H1 (cell line): ENCODE measurements around the gene NOX5.

Experiments
- EGR1 ChIP-seq: IDR thresholded peaks from 2 replicates; pipeline ENCODE4 v1.6.1; 2011; ENCODE audit warnings: low read depth, low read length, borderline replicate concordance
- NRF1 ChIP-seq: IDR thresholded peaks from 2 replicates; pipeline ENCODE4 v1.6.1; 2011; ENCODE audit warnings: mild to moderate bottlenecking, low read depth, low read length, improper control_type of control experiment
- PHF8 ChIP-seq: fragments of 200-600 bp; sonication (generic); conservative IDR thresholded peaks from 2 replicates; pipeline ENCODE4 v1.7.1; 2012; ENCODE audit warnings: low read depth, mild to moderate bottlenecking, inconsistent platforms, low read length, moderate library complexity
- POLR2A ChIP-seq, 2 experiments: IDR thresholded peaks; 1 replicate in 1 of 2; 2 replicates in 1 of 2; pipeline ENCODE4 v1.6.1; 2011; ENCODE audit warnings: low read depth in 2 of 2, low read length in 2 of 2, mild to moderate bottlenecking in 2 of 2; ENCODE audit errors: control extremely low read depth in 1 of 2
- POLR2AphosphoS5 ChIP-seq: IDR thresholded peaks from 2 replicates; pipeline ENCODE4 v1.6.1; 2011; ENCODE audit warnings: low read depth, low read length
- SIRT6 ChIP-seq: IDR thresholded peaks from one replicate; pipeline ENCODE4 v1.7.1; 2012; ENCODE audit warnings: low read length, inconsistent platforms
- SIX5 ChIP-seq: IDR thresholded peaks from 2 replicates; pipeline ENCODE4 v1.6.1; 2011; ENCODE audit warnings: mild to moderate bottlenecking, low read depth, low read length
- SUZ12 ChIP-seq: fragments of 200-600 bp; sonication (generic); IDR thresholded peaks from 2 replicates; pipeline ENCODE4 v1.6.1; 2012; ENCODE audit warnings: mild to moderate bottlenecking, inconsistent platforms, low read length, moderate library complexity, mixed read lengths
- TAF1 ChIP-seq: IDR thresholded peaks from 2 replicates; pipeline ENCODE4 v1.6.1; 2011; ENCODE audit warnings: mild to moderate bottlenecking, low read depth, low read length
- TEAD4 ChIP-seq: IDR thresholded peaks from 2 replicates; pipeline ENCODE4 v1.6.1; 2012; ENCODE audit warnings: low read depth, low read length, inconsistent platforms, mixed read lengths
- TF ChIP-seq, protein P1 (sequence below): IDR thresholded peaks from 2 replicates; pipeline ENCODE4 v1.6.1; 2012; ENCODE audit warnings: inconsistent platforms
- TF ChIP-seq, protein P2 (sequence below), 3 experiments: IDR thresholded peaks; 1 replicate in 2 of 3; 2 replicates in 1 of 3; pipeline versions ENCODE4 v1.5.1 to v1.6.1; 2011; ENCODE audit warnings: low read length in 3 of 3, mild to moderate bottlenecking in 3 of 3, inconsistent platforms in 2 of 3, low read depth in 1 of 3, moderate library complexity in 1 of 3; ENCODE audit not compliant: insufficient read depth in 1 of 3; ENCODE audit errors: control extremely low read depth in 1 of 3
- TF ChIP-seq, protein P3 (sequence below): IDR thresholded peaks from 2 replicates; pipeline ENCODE4 v1.6.1; 2012; ENCODE audit warnings: inconsistent platforms

GRCh38 chr15:68969298-68969697, 45.2 kb upstream of the NOX5 start:
- TF ChIP-seq POLR2A (IDR thresholded peaks at IDR 0.05; ENCODE audit: control extremely low read depth in 1 of 2, low read depth in 2 of 2, low read length in 2 of 2), result no peak
- TF ChIP-seq, protein P1, sequence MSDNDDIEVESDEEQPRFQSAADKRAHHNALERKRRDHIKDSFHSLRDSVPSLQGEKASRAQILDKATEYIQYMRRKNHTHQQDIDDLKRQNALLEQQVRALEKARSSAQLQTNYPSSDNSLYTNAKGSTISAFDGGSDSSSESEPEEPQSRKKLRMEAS, result no peak
- TF ChIP-seq PHF8, result no peak
- no peak for TF ChIP-seq NRF1
- TF ChIP-seq TAF1, result no peak
- no peak for TF ChIP-seq EGR1
- TF ChIP-seq, protein P2, sequence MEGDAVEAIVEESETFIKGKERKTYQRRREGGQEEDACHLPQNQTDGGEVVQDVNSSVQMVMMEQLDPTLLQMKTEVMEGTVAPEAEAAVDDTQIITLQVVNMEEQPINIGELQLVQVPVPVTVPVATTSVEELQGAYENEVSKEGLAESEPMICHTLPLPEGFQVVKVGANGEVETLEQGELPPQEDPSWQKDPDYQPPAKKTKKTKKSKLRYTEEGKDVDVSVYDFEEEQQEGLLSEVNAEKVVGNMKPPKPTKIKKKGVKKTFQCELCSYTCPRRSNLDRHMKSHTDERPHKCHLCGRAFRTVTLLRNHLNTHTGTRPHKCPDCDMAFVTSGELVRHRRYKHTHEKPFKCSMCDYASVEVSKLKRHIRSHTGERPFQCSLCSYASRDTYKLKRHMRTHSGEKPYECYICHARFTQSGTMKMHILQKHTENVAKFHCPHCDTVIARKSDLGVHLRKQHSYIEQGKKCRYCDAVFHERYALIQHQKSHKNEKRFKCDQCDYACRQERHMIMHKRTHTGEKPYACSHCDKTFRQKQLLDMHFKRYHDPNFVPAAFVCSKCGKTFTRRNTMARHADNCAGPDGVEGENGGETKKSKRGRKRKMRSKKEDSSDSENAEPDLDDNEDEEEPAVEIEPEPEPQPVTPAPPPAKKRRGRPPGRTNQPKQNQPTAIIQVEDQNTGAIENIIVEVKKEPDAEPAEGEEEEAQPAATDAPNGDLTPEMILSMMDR (IDR thresholded peaks at IDR 0.05; ENCODE audit: control extremely low read depth in 1 of 3, insufficient read depth in 1 of 3, low read depth in 1 of 3, low read length in 3 of 3), result no peak
- no peak for TF ChIP-seq SIX5
- TF ChIP-seq POLR2AphosphoS5, result no peak
- no peak for TF ChIP-seq SIRT6
- TF ChIP-seq TEAD4, result no peak
- TF ChIP-seq, protein P3, sequence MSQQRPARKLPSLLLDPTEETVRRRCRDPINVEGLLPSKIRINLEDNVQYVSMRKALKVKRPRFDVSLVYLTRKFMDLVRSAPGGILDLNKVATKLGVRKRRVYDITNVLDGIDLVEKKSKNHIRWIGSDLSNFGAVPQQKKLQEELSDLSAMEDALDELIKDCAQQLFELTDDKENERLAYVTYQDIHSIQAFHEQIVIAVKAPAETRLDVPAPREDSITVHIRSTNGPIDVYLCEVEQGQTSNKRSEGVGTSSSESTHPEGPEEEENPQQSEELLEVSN, result no peak
- TF ChIP-seq SUZ12, result no peak
